HepG2 (cell line): ENCODE measurements around the gene P3R3URF. TPM values are rescaled to one million over a fixed set of nuclear protein-coding genes. Genes with fewer than 3 reads are reported as not detected.

ENCODE experiments used
- EED ChIP-seq: sonication (generic); formaldehyde crosslinking; IDR thresholded peaks from 2 replicates; pipeline ENCODE4 v1.5.0; 2020; ENCODE audit warnings: mild to moderate bottlenecking, missing genetic modification reagents
- ESRRA ChIP-seq: sonication (generic); formaldehyde crosslinking; IDR thresholded peaks from 2 replicates; pipeline ENCODE4 v1.5.1; 2020; ENCODE audit warnings: mild to moderate bottlenecking, low read depth, missing genetic modification reagents
- HNRNPL ChIP-seq: fragments of 200-400 bp; formaldehyde crosslinking; IDR thresholded peaks from 2 replicates; pipeline ENCODE4 v1.6.1; 2017; ENCODE audit warnings: mild to moderate bottlenecking, low read depth, low read length
- LRRFIP1 ChIP-seq: sonication (generic); formaldehyde crosslinking; conservative IDR thresholded peaks from 2 replicates; pipeline ENCODE4 v1.4.0; 2020; ENCODE audit warnings: missing genetic modification reagents
- MLX ChIP-seq: IDR thresholded peaks from 2 replicates; pipeline ENCODE4 v1.6.1; 2016
- MYC ChIP-seq: sonication (generic); formaldehyde crosslinking; IDR thresholded peaks from 2 replicates; pipeline ENCODE4 v1.9.0; 2021; ENCODE audit warnings: missing genetic modification reagents, borderline replicate concordance
- NR2C2 ChIP-seq: sonication (generic); formaldehyde crosslinking; IDR thresholded peaks from 2 replicates; pipeline ENCODE4 v1.4.0; 2020; ENCODE audit warnings: missing genetic modification reagents, mild to moderate bottlenecking, moderate library complexity, borderline replicate concordance
- PHF8 ChIP-seq: sonication (generic); formaldehyde crosslinking; IDR thresholded peaks from 2 replicates; pipeline ENCODE4 v1.5.0; 2020; ENCODE audit warnings: missing genetic modification reagents
- RARG ChIP-seq: sonication (generic); formaldehyde crosslinking; IDR thresholded peaks from 2 replicates; pipeline ENCODE4 v1.4.0; 2020; ENCODE audit warnings: low read depth, mild to moderate bottlenecking, missing genetic modification reagents
- STAT5B ChIP-seq: sonication (generic); formaldehyde crosslinking; IDR thresholded peaks from 2 replicates; pipeline ENCODE4 v1.4.0; 2020; ENCODE audit warnings: missing genetic modification reagents
- SUZ12 ChIP-seq: fragments of 150-350 bp; IDR thresholded peaks from 2 replicates; pipeline ENCODE4 v1.6.1; 2014; ENCODE audit warnings: low read depth, low read length
- ZFP37 ChIP-seq: sonication (generic); formaldehyde crosslinking; IDR thresholded peaks from 2 replicates; pipeline ENCODE4 v1.4.0; 2020; ENCODE audit warnings: missing genetic modification reagents, borderline replicate concordance
- ZNF232 ChIP-seq: sonication (generic); formaldehyde crosslinking; IDR thresholded peaks from 2 replicates; pipeline ENCODE4 v1.4.0; 2020; ENCODE audit warnings: missing genetic modification reagents, borderline replicate concordance
- ZNF335 ChIP-seq: sonication (generic); formaldehyde crosslinking; IDR thresholded peaks from 2 replicates; pipeline ENCODE4 v1.4.0; 2020; ENCODE audit warnings: missing genetic modification reagents
- ZNF337 ChIP-seq: sonication (generic); formaldehyde crosslinking; IDR thresholded peaks from 2 replicates; pipeline ENCODE4 v1.5.1; 2020; ENCODE audit warnings: missing genetic modification reagents, low read depth, mild to moderate bottlenecking, borderline replicate concordance
- ZNF616 ChIP-seq: sonication (generic); formaldehyde crosslinking; IDR thresholded peaks from 2 replicates; pipeline ENCODE4 v1.5.0; 2020; ENCODE audit warnings: low read depth, mild to moderate bottlenecking, missing genetic modification reagents
- ZNF703 ChIP-seq: sonication (generic); formaldehyde crosslinking; IDR thresholded peaks from 2 replicates; pipeline ENCODE4 v1.5.1; 2020; ENCODE audit warnings: missing genetic modification reagents, mild to moderate bottlenecking, moderate library complexity, borderline replicate concordance
- ZNF724P ChIP-seq: sonication (generic); formaldehyde crosslinking; IDR thresholded peaks from 2 replicates; pipeline ENCODE4 v1.8.0; 2022; ENCODE audit warnings: missing genetic modification reagents, borderline replicate concordance
- ZNF878 ChIP-seq: sonication (generic); formaldehyde crosslinking; IDR thresholded peaks from 2 replicates; pipeline ENCODE4 v1.8.1; 2023; ENCODE audit warnings: mild to moderate bottlenecking, missing genetic modification reagents, moderate library complexity
- ZSCAN31 ChIP-seq: sonication (generic); formaldehyde crosslinking; IDR thresholded peaks from 2 replicates; pipeline ENCODE4 v1.5.0; 2020; ENCODE audit warnings: low read depth, mild to moderate bottlenecking, missing genetic modification reagents
- polyA plus RNA-seq, 8 experiments: library from polyadenylated mRNA; depleted of rRNA in 3 of 8; stranded (reverse) in 7 of 8; unstranded in 1 of 8; fragments of >200 nt; fragmentation: Illumina TruSeq in 4 of 8; extraction: Trizol in 4 of 8; gene quantifications; 2 replicates each; pipeline versions ENCODE4 v1.2.1 to v1.2.3, GENCODE V29; 2011 to 2016; ENCODE audit warnings: low read depth in 4 of 8, missing spikeins in 1 of 8, mixed read lengths in 1 of 8; ENCODE audit not compliant: insufficient read depth in 1 of 8
- total RNA-seq, 5 experiments: library from RNA; depleted of rRNA; stranded (reverse); fragments of >200 nt; fragmentation: Illumina TruSeq; extraction: Trizol; gene quantifications; 2 replicates each; pipeline ENCODE4 v1.2.3, GENCODE V29; 2016; ENCODE audit warnings: low read depth in 1 of 5
- TF ChIP-seq, protein P1 (sequence below): IDR thresholded peaks from 2 replicates; pipeline ENCODE4 v1.6.1; 2016; ENCODE audit warnings: mild to moderate bottlenecking, missing biosample characterization, missing genetic modification reagents
- TF ChIP-seq, protein P2 (sequence below): sonication (generic); formaldehyde crosslinking; IDR thresholded peaks from 2 replicates; pipeline ENCODE4 v1.4.0; 2020; ENCODE audit warnings: missing genetic modification reagents, borderline replicate concordance
- TF ChIP-seq, protein P3 (sequence below): sonication (generic); formaldehyde crosslinking; IDR thresholded peaks from 2 replicates; pipeline ENCODE4 v1.8.0; 2022; ENCODE audit warnings: missing genetic modification reagents, low read depth, mild to moderate bottlenecking, borderline replicate concordance

Gene P3R3URF
- total and polyA plus RNA-seq, 2 of the 13 experiments (the other 11 are each of a cell fraction or from before 2014, with no cell fraction given) = not detected

GRCh38 chr1:46197964-46198811, 21.9 kb upstream of the P3R3URF start, which contains the start of gene POMGNT1 (continued):
- peak; percentile 56; the same call in 1 of the 2 replicates for TF ChIP-seq MYC
- peak; percentile 49; the same call in 1 of the 2 replicates for TF ChIP-seq ESRRA (CRISPR knock-in tag)
- no peak for TF ChIP-seq ZNF337 (CRISPR knock-in tag)
- no peak for TF ChIP-seq ZFP37 (CRISPR knock-in tag)
- peak; percentile 86 for TF ChIP-seq PHF8 (CRISPR knock-in tag)
- TF ChIP-seq, protein P1, sequence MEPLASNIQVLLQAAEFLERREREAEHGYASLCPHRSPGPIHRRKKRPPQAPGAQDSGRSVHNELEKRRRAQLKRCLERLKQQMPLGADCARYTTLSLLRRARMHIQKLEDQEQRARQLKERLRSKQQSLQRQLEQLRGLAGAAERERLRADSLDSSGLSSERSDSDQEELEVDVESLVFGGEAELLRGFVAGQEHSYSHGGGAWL (CRISPR knock-in tag) = no peak
- no peak for TF ChIP-seq ZNF703 (CRISPR knock-in tag)
- no peak for TF ChIP-seq SUZ12
- no peak for TF ChIP-seq EED
- no peak for TF ChIP-seq STAT5B (CRISPR knock-in tag)
- no peak for TF ChIP-seq RARG (CRISPR knock-in tag)
- TF ChIP-seq ZNF232 (CRISPR knock-in tag) = no peak
- no peak for TF ChIP-seq ZNF878
- peak; percentile 74; the same call in 1 of the 2 replicates for TF ChIP-seq HNRNPL
- peak; percentile 86; the same call in 1 of the 2 replicates for TF ChIP-seq NR2C2
- TF ChIP-seq, protein P2, sequence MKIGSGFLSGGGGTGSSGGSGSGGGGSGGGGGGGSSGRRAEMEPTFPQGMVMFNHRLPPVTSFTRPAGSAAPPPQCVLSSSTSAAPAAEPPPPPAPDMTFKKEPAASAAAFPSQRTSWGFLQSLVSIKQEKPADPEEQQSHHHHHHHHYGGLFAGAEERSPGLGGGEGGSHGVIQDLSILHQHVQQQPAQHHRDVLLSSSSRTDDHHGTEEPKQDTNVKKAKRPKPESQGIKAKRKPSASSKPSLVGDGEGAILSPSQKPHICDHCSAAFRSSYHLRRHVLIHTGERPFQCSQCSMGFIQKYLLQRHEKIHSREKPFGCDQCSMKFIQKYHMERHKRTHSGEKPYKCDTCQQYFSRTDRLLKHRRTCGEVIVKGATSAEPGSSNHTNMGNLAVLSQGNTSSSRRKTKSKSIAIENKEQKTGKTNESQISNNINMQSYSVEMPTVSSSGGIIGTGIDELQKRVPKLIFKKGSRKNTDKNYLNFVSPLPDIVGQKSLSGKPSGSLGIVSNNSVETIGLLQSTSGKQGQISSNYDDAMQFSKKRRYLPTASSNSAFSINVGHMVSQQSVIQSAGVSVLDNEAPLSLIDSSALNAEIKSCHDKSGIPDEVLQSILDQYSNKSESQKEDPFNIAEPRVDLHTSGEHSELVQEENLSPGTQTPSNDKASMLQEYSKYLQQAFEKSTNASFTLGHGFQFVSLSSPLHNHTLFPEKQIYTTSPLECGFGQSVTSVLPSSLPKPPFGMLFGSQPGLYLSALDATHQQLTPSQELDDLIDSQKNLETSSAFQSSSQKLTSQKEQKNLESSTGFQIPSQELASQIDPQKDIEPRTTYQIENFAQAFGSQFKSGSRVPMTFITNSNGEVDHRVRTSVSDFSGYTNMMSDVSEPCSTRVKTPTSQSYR = no peak
- TF ChIP-seq ZNF616 (CRISPR knock-in tag) = no peak
- TF ChIP-seq ZNF724P = 0 out of 2 replicates have a peak, but pooled peaks have one; percentile 32
- TF ChIP-seq MLX (CRISPR knock-in tag) = no peak
- TF ChIP-seq ZNF335 = no peak
- TF ChIP-seq, protein P3, sequence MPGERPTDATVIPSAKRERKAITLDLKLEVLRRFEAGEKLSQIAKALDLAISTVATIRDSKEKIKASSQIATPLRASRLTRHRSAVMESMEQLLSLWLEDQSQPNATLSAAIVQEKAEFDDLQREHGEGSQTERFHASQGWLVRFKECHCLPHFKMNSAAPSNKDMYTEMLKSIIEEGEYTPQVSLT (CRISPR knock-in tag) = no peak
- peak; percentile 68 for TF ChIP-seq ZSCAN31 (CRISPR knock-in tag)
- no peak for TF ChIP-seq LRRFIP1
